GM13977 (cell line): ENCODE measurements around the gene POGZ.

Experiments used
- DNase-seq: peaks from one replicate; pipeline ENCODE4 v3.0.0; 2012; ENCODE audit warnings: low spot score
- CTCF ChIP-seq: IDR thresholded peaks from 2 replicates; pipeline ENCODE4 v1.5.1; 2012; ENCODE audit warnings: mild to moderate bottlenecking, control low read depth; ENCODE audit not compliant: insufficient read depth; ENCODE audit errors: extremely low read depth, missing control alignments
- in situ Hi-C: fragments of 300-500 bp; cut with MboI; formaldehyde crosslinking; loops from one replicate; pipeline ENCODE4 v1.12.0; 2022; ENCODE audit warnings: low sequenced_read_pairs, low pct_unique_long_range_greater_than_20kb, mixed read lengths, inconsistent platforms; ENCODE audit not compliant: unreplicated experiment

The POGZ gene

GRCh38 chr1:151493042-151493441, 33.7 kb upstream of the POGZ start:
- DNase-seq = no peak
- in situ Hi-C loops = no loop called here

GRCh38 chr1:151492120-151492519, 32.8 kb upstream of the POGZ start:
- no peak for DNase-seq
- no peak for TF ChIP-seq CTCF
- in situ Hi-C loops = no loop called here

More at GRCh38 chr1:151493042-151493441, 33.7 kb upstream of the POGZ start:
- TF ChIP-seq CTCF = no peak

- in situ Hi-C loops = no loop called here
- DNase-seq = no peak
- TF ChIP-seq CTCF = no peak
These were observed 32.3 kb upstream of the POGZ start for GRCh38 chr1:151491641-151492040.

- in situ Hi-C loops = no loop called here
- TF ChIP-seq CTCF = no peak
- no peak for DNase-seq
These were observed 27.3 kb upstream of the POGZ start for GRCh38 chr1:151486557-151486956.

- no peak for DNase-seq
- in situ Hi-C loops = no loop called here
- TF ChIP-seq CTCF = no peak
These were observed 26.5 kb upstream of the POGZ start for GRCh38 chr1:151485685-151486255.

- in situ Hi-C loops = no loop called here
- TF ChIP-seq CTCF = no peak
These were observed 22.7 kb upstream of the POGZ start for GRCh38 chr1:151482017-151482416.

GRCh38 chr1:151479462-151479861, 20.2 kb upstream of the POGZ start:
- no peak for DNase-seq
- no peak for TF ChIP-seq CTCF
- in situ Hi-C loops = no loop called here

More at GRCh38 chr1:151482017-151482416, 22.7 kb upstream of the POGZ start:
- DNase-seq = no peak
